H9 (cell line): Measurements from ENCODE around the gene DPP6. TPM values are rescaled to one million over a fixed set of nuclear protein-coding genes. Genes with fewer than 3 reads are reported as not detected.

Experiments
- DNase-seq: peaks from one replicate; pipeline ENCODE4 v3.0.0-alpha.2; 2017
- H2AFZ ChIP-seq: one replicate; pipeline ENCODE4 v1.6.1; 2013; ENCODE audit warnings: mild to moderate bottlenecking, low read length, control low read depth, moderate library complexity
- H2AK5ac ChIP-seq: 2 replicates; pipeline ENCODE4 v1.6.1; 2013; ENCODE audit warnings: low read length, control low read depth, mixed read lengths; ENCODE audit not compliant: insufficient read length
- H2BK120ac ChIP-seq: one replicate; pipeline ENCODE4 v1.6.1; 2013; ENCODE audit warnings: low read depth, mild to moderate bottlenecking, low read length, control low read depth, inconsistent platforms; ENCODE audit not compliant: poor library complexity, severe bottlenecking
- H2BK12ac ChIP-seq: 2 replicates; pipeline ENCODE4 v1.6.1; 2013; ENCODE audit warnings: low read length, control low read depth, mixed read lengths, low read depth; ENCODE audit not compliant: insufficient read length
- H2BK15ac ChIP-seq: 2 replicates; pipeline ENCODE4 v1.6.1; 2013; ENCODE audit warnings: low read depth, low read length, control low read depth
- H2BK20ac ChIP-seq: one replicate; pipeline ENCODE4 v1.6.1; 2013; ENCODE audit warnings: low read depth, mild to moderate bottlenecking, low read length, control low read depth, inconsistent platforms; ENCODE audit not compliant: poor library complexity, severe bottlenecking
- H2BK5ac ChIP-seq: 2 replicates; pipeline ENCODE4 v1.6.1; 2013; ENCODE audit warnings: low read length, control low read depth, mixed read lengths; ENCODE audit not compliant: insufficient read length
- H3K14ac ChIP-seq: 2 replicates; pipeline ENCODE4 v1.6.1; 2013; ENCODE audit warnings: low read length, control low read depth; ENCODE audit not compliant: insufficient read depth
- H3K18ac ChIP-seq: 2 replicates; pipeline ENCODE4 v1.6.1; 2013; ENCODE audit warnings: low read depth, mild to moderate bottlenecking, mixed read lengths, low read length, control low read depth; ENCODE audit not compliant: insufficient read length
- H3K23ac ChIP-seq: 2 replicates; pipeline ENCODE4 v1.6.1; 2013; ENCODE audit warnings: low read length, control low read depth, mixed read lengths, low read depth; ENCODE audit not compliant: insufficient read length
- H3K23me2 ChIP-seq: 2 replicates; pipeline ENCODE4 v1.6.1; 2013; ENCODE audit warnings: low read depth, mild to moderate bottlenecking, mixed read lengths, low read length, control low read depth; ENCODE audit not compliant: insufficient read length, poor library complexity, severe bottlenecking
- H3K27ac ChIP-seq: 2 replicates; pipeline ENCODE4 v1.5.1; 2013; ENCODE audit warnings: low read length, control low read depth, mixed read lengths, low read depth; ENCODE audit not compliant: insufficient read length
- H3K27me3 ChIP-seq: 2 replicates; pipeline ENCODE4 v1.6.1; 2013; ENCODE audit warnings: low read length, control low read depth, inconsistent platforms; ENCODE audit not compliant: insufficient read depth
- H3K4ac ChIP-seq: 2 replicates; pipeline ENCODE4 v1.6.1; 2013; ENCODE audit warnings: low read depth, mild to moderate bottlenecking, control low read depth, inconsistent platforms, low read length, moderate library complexity
- H3K4me1 ChIP-seq: 2 replicates; pipeline ENCODE4 v1.6.1; 2013; ENCODE audit warnings: low read length, control low read depth, inconsistent platforms; ENCODE audit not compliant: insufficient read depth
- H3K4me2 ChIP-seq: 2 replicates; pipeline ENCODE4 v1.6.1; 2013; ENCODE audit warnings: low read length, control low read depth, mixed read lengths; ENCODE audit not compliant: insufficient read length, insufficient read depth
- H3K56ac ChIP-seq: 2 replicates; pipeline ENCODE4 v1.6.1; 2013; ENCODE audit warnings: low read depth, mild to moderate bottlenecking, mixed read lengths, low read length, control low read depth; ENCODE audit not compliant: insufficient read length
- H3K79me1 ChIP-seq: 2 replicates; pipeline ENCODE4 v1.6.1; 2013; ENCODE audit warnings: low read depth, mild to moderate bottlenecking, moderate library complexity, low read length, control low read depth, inconsistent platforms; ENCODE audit not compliant: insufficient read depth, poor library complexity, severe bottlenecking
- H3K79me2 ChIP-seq: 2 replicates; pipeline ENCODE4 v1.6.1; 2013; ENCODE audit warnings: low read length, control low read depth, inconsistent platforms; ENCODE audit not compliant: insufficient read depth
- H3K9ac ChIP-seq: 2 replicates; pipeline ENCODE4 v1.6.1; 2013; ENCODE audit warnings: low read length, control low read depth, mixed read lengths; ENCODE audit not compliant: insufficient read length; ENCODE audit errors: extremely low read depth
- H3K9me3 ChIP-seq: one replicate; pipeline ENCODE4 v1.6.1; 2013; ENCODE audit warnings: low read depth, low read length, inconsistent platforms; ENCODE audit not compliant: control insufficient read depth
- H3T11ph ChIP-seq: one replicate; pipeline ENCODE4 v1.6.1; 2013; ENCODE audit warnings: mild to moderate bottlenecking, low read length, control low read depth, inconsistent platforms
- H4K20me1 ChIP-seq: one replicate; pipeline ENCODE4 v1.6.1; 2013; ENCODE audit not compliant: control insufficient read depth, insufficient read length, insufficient read depth
- H4K5ac ChIP-seq: 2 replicates; pipeline ENCODE4 v1.6.1; 2013; ENCODE audit warnings: low read depth, mild to moderate bottlenecking, mixed read lengths, low read length, control low read depth; ENCODE audit not compliant: insufficient read length
- H4K8ac ChIP-seq: replicated peaks from 2 replicates; pipeline ENCODE4 v1.6.1; 2013; ENCODE audit warnings: low read length, control low read depth, mixed read lengths, low read depth; ENCODE audit not compliant: insufficient read length
- H4K91ac ChIP-seq: 2 replicates; pipeline ENCODE4 v1.6.1; 2013; ENCODE audit warnings: low read depth, mild to moderate bottlenecking, moderate library complexity, mixed read lengths, low read length, control low read depth; ENCODE audit not compliant: insufficient read length
- H3K27ac Mint-ChIP-seq, 3 experiments: 2 replicates in 2 of 3; 3 replicates in 1 of 3; pipeline ENCODE4 v1.8.0; 2020 to 2021; ENCODE audit warnings: mixed read lengths in 3 of 3, mild to moderate bottlenecking in 1 of 3, moderate library complexity in 1 of 3
- H3K27me3 Mint-ChIP-seq: 2 replicates; pipeline ENCODE4 v1.8.0; 2021; ENCODE audit warnings: low read depth, mild to moderate bottlenecking, moderate library complexity, mixed read lengths
- H3K36me3 Mint-ChIP-seq, 3 experiments: 2 replicates in 2 of 3; 3 replicates in 1 of 3; pipeline ENCODE4 v1.8.0; 2020 to 2021; ENCODE audit warnings: low read depth in 3 of 3, mixed read lengths in 3 of 3; ENCODE audit not compliant: insufficient read depth in 1 of 3
- H3K4me1 Mint-ChIP-seq, 2 experiments: 2 replicates each; pipeline ENCODE4 v1.8.0; 2020; ENCODE audit warnings: mixed read lengths in 2 of 2
- H3K4me3 Mint-ChIP-seq, 2 experiments: 2 replicates in 1 of 2; 3 replicates in 1 of 2; pipeline ENCODE4 v1.8.0; 2020 to 2021; ENCODE audit warnings: mild to moderate bottlenecking in 2 of 2, mixed read lengths in 2 of 2, moderate library complexity in 1 of 2
- H3K9me3 Mint-ChIP-seq, 2 experiments: 2 replicates in 1 of 2; 3 replicates in 1 of 2; pipeline ENCODE4 v1.8.0; 2020; ENCODE audit warnings: mild to moderate bottlenecking in 2 of 2, mixed read lengths in 2 of 2, moderate library complexity in 1 of 2
- WGBS: extraction: QIAGEN DNeasy Blood & Tissue Kit; methylation state at CpG from one replicate; pipeline ENCODE4 v1.1.7; 2013; ENCODE audit warnings: missing lambda C conversion rate, low lambda C conversion rate, mixed read lengths; ENCODE audit not compliant: insufficient read length; ENCODE audit errors: extremely low coverage; 5-methylcytosine and 5-hydroxymethylcytosine counted together
- total RNA-seq: library from RNA; stranded (reverse); gene quantifications from 2 replicates; pipeline ENCODE4 v1.2.1, GENCODE V29; 2021
- TF ChIP-seq, protein P1 (sequence below): fragments of 200-600 bp; sonication (generic); conservative IDR thresholded peaks from 3 replicates; pipeline ENCODE4 v1.8.0; 2021; ENCODE audit warnings: antibody characterized with exemption, mild to moderate bottlenecking

The DPP6 gene
- total RNA-seq, 1 experiment from 2014 or later, result 4.5 TPM

DNA sequence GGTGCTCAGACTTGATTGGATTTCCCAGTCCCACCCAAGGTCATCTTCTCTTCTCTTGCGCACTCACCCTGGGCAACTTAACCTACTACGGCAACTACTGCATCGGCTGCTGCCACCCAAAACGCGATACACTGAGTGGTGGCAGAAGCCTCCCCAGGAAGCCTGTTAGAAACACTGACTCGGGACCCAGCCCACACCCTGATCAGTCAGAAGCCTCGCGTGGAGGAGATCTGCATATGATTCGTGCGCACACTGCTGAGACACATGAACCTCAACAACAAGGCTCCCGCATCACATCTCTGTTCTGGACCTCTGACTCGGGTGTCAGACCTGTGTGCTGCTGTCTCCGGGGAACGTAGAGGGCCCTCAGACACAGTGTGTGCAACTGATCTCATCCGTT lies 531.3 kb downstream of the DPP6 start:
- no peaks in the 10 kb centered on the region for H3K27me3 ChIP-seq
- H2AK5ac ChIP-seq, result no peak overlapping the region
- no peak overlapping the region for H3K27ac ChIP-seq
- H2AFZ ChIP-seq, result no peak overlapping the region
- no peak overlapping the region for H3T11ph ChIP-seq
- no peaks in the 10 kb centered on the region for H3K9me3 ChIP-seq
- H3K27ac Mint-ChIP-seq, result no peak overlapping the region
- H4K5ac ChIP-seq, result no peak overlapping the region
- peaks cover 3 to 12% of the 10 kb centered on the region in 2 experiments for H3K4me1 Mint-ChIP-seq
- no peak for DNase-seq
- H3K27me3 Mint-ChIP-seq, result peaks cover 5% of the 10 kb centered on the region
- no peak overlapping the region for H3K18ac ChIP-seq
- H4K91ac ChIP-seq, result no peak overlapping the region
- TF ChIP-seq, protein P1, sequence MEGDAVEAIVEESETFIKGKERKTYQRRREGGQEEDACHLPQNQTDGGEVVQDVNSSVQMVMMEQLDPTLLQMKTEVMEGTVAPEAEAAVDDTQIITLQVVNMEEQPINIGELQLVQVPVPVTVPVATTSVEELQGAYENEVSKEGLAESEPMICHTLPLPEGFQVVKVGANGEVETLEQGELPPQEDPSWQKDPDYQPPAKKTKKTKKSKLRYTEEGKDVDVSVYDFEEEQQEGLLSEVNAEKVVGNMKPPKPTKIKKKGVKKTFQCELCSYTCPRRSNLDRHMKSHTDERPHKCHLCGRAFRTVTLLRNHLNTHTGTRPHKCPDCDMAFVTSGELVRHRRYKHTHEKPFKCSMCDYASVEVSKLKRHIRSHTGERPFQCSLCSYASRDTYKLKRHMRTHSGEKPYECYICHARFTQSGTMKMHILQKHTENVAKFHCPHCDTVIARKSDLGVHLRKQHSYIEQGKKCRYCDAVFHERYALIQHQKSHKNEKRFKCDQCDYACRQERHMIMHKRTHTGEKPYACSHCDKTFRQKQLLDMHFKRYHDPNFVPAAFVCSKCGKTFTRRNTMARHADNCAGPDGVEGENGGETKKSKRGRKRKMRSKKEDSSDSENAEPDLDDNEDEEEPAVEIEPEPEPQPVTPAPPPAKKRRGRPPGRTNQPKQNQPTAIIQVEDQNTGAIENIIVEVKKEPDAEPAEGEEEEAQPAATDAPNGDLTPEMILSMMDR, result no peak
- no peak overlapping the region for H2BK12ac ChIP-seq
- H3K4me1 ChIP-seq, result peaks cover 3% of the 10 kb centered on the region; the same call in 1 of the 2 replicates
- no peaks in the 10 kb centered on the region for H3K79me1 ChIP-seq
- H3K79me2 ChIP-seq, result no peaks in the 10 kb centered on the region
- H2BK20ac ChIP-seq, result no peak overlapping the region
- no peak overlapping the region for H2BK120ac ChIP-seq
- H2BK15ac ChIP-seq, result no peak overlapping the region
- no peaks in the 10 kb centered on the region for H4K20me1 ChIP-seq
- H3K14ac ChIP-seq, result no peak overlapping the region
- H3K9me3 Mint-ChIP-seq, result no peaks in the 10 kb centered on the region
- no peak overlapping the region for H3K4me3 Mint-ChIP-seq
- no peak overlapping the region for H3K56ac ChIP-seq
- H4K8ac ChIP-seq, result no peak overlapping the region
- no peaks in the 10 kb centered on the region for H3K23me2 ChIP-seq
- no CpG with 5 or more reads among the region's 15 CpGs for WGBS
- no peak overlapping the region for H3K4ac ChIP-seq
- H2BK5ac ChIP-seq, result no peak overlapping the region
- H3K4me2 ChIP-seq, result no peak overlapping the region
- H3K36me3 Mint-ChIP-seq, result no peaks in the 10 kb centered on the region; a peak in 1 of 7 replicates
- no peak overlapping the region for H3K23ac ChIP-seq
- H3K9ac ChIP-seq, result no peak overlapping the region
